ENCODE measurements around the gene TLR1.

DNA sequence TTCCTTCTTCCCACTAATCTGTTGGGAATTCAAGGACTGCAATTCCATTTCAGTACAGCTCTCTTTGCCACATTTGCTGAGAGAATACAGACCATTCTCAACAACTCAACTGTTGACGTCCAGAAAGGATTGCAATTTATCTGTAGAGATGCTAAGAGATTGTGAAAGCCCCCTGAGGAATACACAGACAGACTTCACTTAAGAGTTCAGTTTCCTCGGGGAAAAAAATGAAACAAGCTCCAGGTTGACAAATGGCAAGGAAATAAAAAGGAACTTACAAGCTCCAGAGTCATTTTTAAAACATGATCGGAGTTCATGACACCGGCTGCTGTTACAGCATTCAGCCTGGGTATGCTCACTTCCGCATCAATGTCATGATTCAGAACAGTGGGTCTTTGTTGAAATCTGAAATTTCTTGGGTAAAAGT is 35.6 kb downstream of the TLR1 start:
- TF ChIP-seq ZNF121 (tag by site-specific recombination; IDR thresholded peaks at IDR 0.05) (no peak), CTCF (tag by site-specific recombination; IDR thresholded peaks at IDR 0.05) (no peak), ZNF549 (tag by site-specific recombination; IDR thresholded peaks at IDR 0.05) (no peak), ZNF394 (tag by site-specific recombination; IDR thresholded peaks at IDR 0.05; ENCODE audit: borderline replicate concordance) (no peak), TCF7L2 (IDR thresholded peaks at IDR 0.05; ENCODE audit: borderline replicate concordance, low read depth, low read length) (no peak), ZNF768 (tag by site-specific recombination; IDR thresholded peaks at IDR 0.05) (no peak)
- TF ChIP-seq, protein P1, sequence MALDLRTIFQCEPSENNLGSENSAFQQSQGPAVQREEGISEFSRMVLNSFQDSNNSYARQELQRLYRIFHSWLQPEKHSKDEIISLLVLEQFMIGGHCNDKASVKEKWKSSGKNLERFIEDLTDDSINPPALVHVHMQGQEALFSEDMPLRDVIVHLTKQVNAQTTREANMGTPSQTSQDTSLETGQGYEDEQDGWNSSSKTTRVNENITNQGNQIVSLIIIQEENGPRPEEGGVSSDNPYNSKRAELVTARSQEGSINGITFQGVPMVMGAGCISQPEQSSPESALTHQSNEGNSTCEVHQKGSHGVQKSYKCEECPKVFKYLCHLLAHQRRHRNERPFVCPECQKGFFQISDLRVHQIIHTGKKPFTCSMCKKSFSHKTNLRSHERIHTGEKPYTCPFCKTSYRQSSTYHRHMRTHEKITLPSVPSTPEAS (tag by site-specific recombination; IDR thresholded peaks at IDR 0.05), result no peak

Data from HEK293 (cell line).